T-helper 2 cell (primary cell): ENCODE measurements around the gene TKTL1.
"Not testable (repeated sequence)": the region's sequence is repeated elsewhere in the genome, so short reads cannot be mapped to it uniquely, and the experiment has no call there.

Experiments used
- DNase-seq, 5 experiments: peaks; one replicate each; pipeline versions ENCODE4 v3.0.0 to v3.0.0-alpha.2; 2012 to 2022

The TKTL1 gene

GRCh38 chrX:154310616-154311536, 15.3 kb downstream of the TKTL1 start:
- no peak for DNase-seq

- DNase-seq: no peak
Observed at GRCh38 chrX:154312116-154312515, 16.5 kb downstream of the TKTL1 start.

GRCh38 chrX:154313147-154313546, 17.6 kb downstream of the TKTL1 start:
- peak in 2 of 5 experiments; percentile 31 to 73 for DNase-seq

GRCh38 chrX:154315416-154315815, 19.8 kb downstream of the TKTL1 start:
- no peak for DNase-seq

- DNase-seq: no peak
Observed at GRCh38 chrX:154317391-154317995, 21.9 kb downstream of the TKTL1 start.

- DNase-seq: no peak
Observed at GRCh38 chrX:154320406-154320805, 24.8 kb downstream of the TKTL1 start.

GRCh38 chrX:154321152-154321551, 25.6 kb downstream of the TKTL1 start:
- DNase-seq: no peak

- no peak for DNase-seq
Observed at GRCh38 chrX:154321594-154321993, 26.0 kb downstream of the TKTL1 start.

- DNase-seq: no peak
Observed at GRCh38 chrX:154322890-154323289, 27.3 kb downstream of the TKTL1 start.

GRCh38 chrX:154323537-154323936, 27.9 kb downstream of the TKTL1 start:
- no peak for DNase-seq

- no peak for DNase-seq
Observed at GRCh38 chrX:154325541-154325940, 29.9 kb downstream of the TKTL1 start.

GRCh38 chrX:154327038-154327820, 31.6 kb downstream of the TKTL1 start:
- peak in 3 of 5 experiments; percentile 33 to 82 (median 40) for DNase-seq

- DNase-seq: no peak
Observed at GRCh38 chrX:154328646-154329045, 33.1 kb downstream of the TKTL1 start.

GRCh38 chrX:154329294-154329693, 33.7 kb downstream of the TKTL1 start:
- no peak for DNase-seq

GRCh38 chrX:154332561-154332960, 37.0 kb downstream of the TKTL1 start:
- DNase-seq: no peak

GRCh38 chrX:154333116-154333515, 37.5 kb downstream of the TKTL1 start:
- no peak for DNase-seq

- DNase-seq: no peak
Observed at GRCh38 chrX:154333837-154334271, 38.3 kb downstream of the TKTL1 start.

- peak in 1 of 5 experiments; percentile 44 for DNase-seq
Observed at GRCh38 chrX:154334496-154334895, 38.9 kb downstream of the TKTL1 start.

- DNase-seq: not testable (repeated sequence)
Observed at GRCh38 chrX:154341399-154342298, 46.1 kb downstream of the TKTL1 start.

- not testable (repeated sequence) for DNase-seq
Observed at GRCh38 chrX:154343063-154343462, 47.5 kb downstream of the TKTL1 start.

- not testable (repeated sequence) for DNase-seq
Observed at GRCh38 chrX:154343620-154344019, 48.0 kb downstream of the TKTL1 start.

GRCh38 chrX:154348114-154348531, 52.5 kb downstream of the TKTL1 start:
- DNase-seq: no peak
